Loucy (cell line): Measurements from ENCODE around the gene ZNF185.

Source experiments
- CTCF ChIP-seq: fragments of 200-600 bp; sonication (generic); conservative IDR thresholded peaks from 2 replicates; pipeline ENCODE4 v1.5.1; 2014; ENCODE audit warnings: mild to moderate bottlenecking, antibody characterized with exemption, low read length
- EZH2phosphoT487 ChIP-seq: fragments of 200-600 bp; IDR thresholded peaks from 2 replicates; pipeline ENCODE4 v1.6.1; 2018; ENCODE audit warnings: antibody characterized with exemption, mild to moderate bottlenecking, moderate library complexity, borderline replicate concordance

GRCh38 chrX:152917656-152918579, 20.1 kb downstream of the ZNF185 start:
- no peak for TF ChIP-seq EZH2phosphoT487
- TF ChIP-seq CTCF: no peak
